H1 (cell line): ENCODE data around the gene MYO18A. TPM values are rescaled to one million over a fixed set of nuclear protein-coding genes. Genes with fewer than 3 reads are reported as not detected.

ENCODE experiments used
- ATF3 ChIP-seq: IDR thresholded peaks from 2 replicates; pipeline ENCODE4 v1.6.1; 2011; ENCODE audit warnings: low read depth, mild to moderate bottlenecking, low read length; ENCODE audit not compliant: insufficient read depth
- BACH1 ChIP-seq: IDR thresholded peaks from 2 replicates; pipeline ENCODE4 v1.6.1; 2012; ENCODE audit warnings: low read length, improper control_type of control experiment
- BCL11A ChIP-seq, 2 experiments: IDR thresholded peaks; one replicate each; pipeline ENCODE4 v1.6.1; 2011; ENCODE audit warnings: low read depth in 2 of 2, low read length in 2 of 2, mild to moderate bottlenecking in 2 of 2
- CBX5 ChIP-seq: fragments of 300-800, 300-1000 bp; sonication (generic); IDR thresholded peaks from 2 replicates; pipeline ENCODE4 v1.7.1; 2016; ENCODE audit warnings: antibody characterized with exemption, low read length, low read depth
- CTCF ChIP-seq, 3 experiments: IDR thresholded peaks; 1 replicate in 2 of 3; 2 replicates in 1 of 3; pipeline versions ENCODE4 v1.5.1 to v1.6.1; 2011; ENCODE audit warnings: low read length in 3 of 3, mild to moderate bottlenecking in 3 of 3, inconsistent platforms in 2 of 3, low read depth in 1 of 3, moderate library complexity in 1 of 3; ENCODE audit not compliant: insufficient read depth in 1 of 3; ENCODE audit errors: control extremely low read depth in 1 of 3
- HDAC2 ChIP-seq, 2 experiments: fragments of 300-600 bp in 1 of 2; sonication (generic) in 1 of 2; IDR thresholded peaks; 2 replicates each; pipeline ENCODE4 v1.6.1; 2011 to 2012; ENCODE audit warnings: low read depth in 2 of 2, low read length in 2 of 2, mild to moderate bottlenecking in 2 of 2, moderate library complexity in 2 of 2, borderline replicate concordance in 1 of 2, inconsistent platforms in 1 of 2
- MAX ChIP-seq: IDR thresholded peaks from 2 replicates; pipeline ENCODE4 v1.6.1; 2012; ENCODE audit warnings: inconsistent platforms
- RFX5 ChIP-seq: IDR thresholded peaks from 2 replicates; pipeline ENCODE4 v1.6.1; 2011; ENCODE audit warnings: low read depth, low read length, improper control_type of control experiment, borderline replicate concordance
- SAP30 ChIP-seq: fragments of 300-600 bp; sonication (generic); IDR thresholded peaks from 2 replicates; pipeline ENCODE4 v1.7.1; 2012; ENCODE audit warnings: low read length, moderate library complexity, mild to moderate bottlenecking, inconsistent platforms; ENCODE audit not compliant: insufficient read depth, insufficient replicate concordance
- SP2 ChIP-seq: IDR thresholded peaks from 2 replicates; pipeline ENCODE4 v1.6.1; 2012; ENCODE audit warnings: mild to moderate bottlenecking, low read length, inconsistent platforms
- TEAD4 ChIP-seq: IDR thresholded peaks from 2 replicates; pipeline ENCODE4 v1.6.1; 2012; ENCODE audit warnings: low read depth, low read length, inconsistent platforms, mixed read lengths
- polyA plus RNA-seq, 7 experiments: library from polyadenylated mRNA; depleted of rRNA in 3 of 7; stranded (reverse) in 5 of 7; unstranded in 2 of 7; fragments of >200 nt in 5 of 7; fragments of 200-250 nt in 2 of 7; gene quantifications; 1 replicate in 5 of 7; 2 replicates in 1 of 7; 4 replicates in 1 of 7; pipeline versions ENCODE4 v1.2.1 to v1.2.3, GENCODE V29; 2011 to 2013; ENCODE audit warnings: missing spikeins in 2 of 7, mixed read lengths in 2 of 7
- total RNA-seq: library from RNA; stranded (reverse); fragmentation: NEBNext Ultra II Directional; extraction: Animal tissue kit (Norgen Biotek cat#: 25700); gene quantifications from 2 replicates; pipeline ENCODE4 v1.2.1, GENCODE V29; 2021

MYO18A gene
- total and polyA plus RNA-seq, 2 of the 8 experiments (the other 6 are each of a cell fraction or from before 2014, with no cell fraction given): 7.6 to 43.8 TPM

GRCh38 chr17:29074488-29074887 is 105.7 kb downstream of the MYO18A start (continued):
- no peak for TF ChIP-seq CTCF (IDR thresholded peaks at IDR 0.05; ENCODE audit: control extremely low read depth in 1 of 3, insufficient read depth in 1 of 3, low read depth in 1 of 3, low read length in 3 of 3)
- no peak for TF ChIP-seq SP2
- no peak for TF ChIP-seq MAX
- TF ChIP-seq RFX5: no peak
- no peak for TF ChIP-seq SAP30
- no peak for TF ChIP-seq ATF3
- no peak for TF ChIP-seq TEAD4
- no peak for TF ChIP-seq BACH1
- no peak for TF ChIP-seq BCL11A (IDR thresholded peaks at IDR 0.05; ENCODE audit: low read depth in 2 of 2, low read length in 2 of 2)
- TF ChIP-seq CBX5: no peak
- TF ChIP-seq HDAC2 (IDR thresholded peaks at IDR 0.05; ENCODE audit: borderline replicate concordance in 1 of 2, low read depth in 2 of 2, low read length in 2 of 2): no peak
